Activated T-helper 1 cell treated with anti-CD3 and anti-CD28 coated beads, Interleukin-2, amount 50 U/mL, for 16 hours (primary cell): ENCODE measurements around the gene CCDC86.
"Not testable (repeated sequence)": the region's sequence is repeated elsewhere in the genome, so short reads cannot be mapped to it uniquely, and the experiment has no call there.

Source experiments
- DNase-seq, 2 donors: peaks; one replicate each; pipeline ENCODE4 v3.0.0-alpha.2; 2020; ENCODE audit warnings: low read depth in 1 of 2, low spot score in 1 of 2

CCDC86 gene

GRCh38 chr11:60841797-60842667 lies at the start of gene CCDC86:
Gene CCDC86 (plus strand): TSS chr11:60842113. CDS start chr11:60842125, 12 bp downstream.
- peak; percentile 99 for DNase-seq

DNA sequence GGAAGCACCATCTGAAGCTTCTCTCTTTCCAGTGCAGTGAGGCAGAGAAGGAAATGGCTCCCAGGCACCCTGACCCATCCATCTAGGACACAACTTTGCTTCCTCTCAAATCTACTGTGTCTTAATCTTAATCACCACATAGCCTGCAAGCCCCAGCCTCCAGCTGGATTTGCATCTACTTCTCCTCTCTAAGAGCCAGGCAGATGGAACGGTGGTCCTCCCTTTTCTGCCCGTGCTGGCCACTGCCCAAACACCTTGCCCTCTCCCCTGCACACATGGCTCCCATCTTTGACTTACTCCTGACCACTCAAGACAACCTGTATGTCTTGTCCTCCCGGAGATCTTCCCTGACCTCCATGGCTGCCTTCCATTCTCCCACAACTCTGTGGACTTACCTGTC lies 49.4 kb upstream of the CCDC86 start:
- no peak for DNase-seq

DNA sequence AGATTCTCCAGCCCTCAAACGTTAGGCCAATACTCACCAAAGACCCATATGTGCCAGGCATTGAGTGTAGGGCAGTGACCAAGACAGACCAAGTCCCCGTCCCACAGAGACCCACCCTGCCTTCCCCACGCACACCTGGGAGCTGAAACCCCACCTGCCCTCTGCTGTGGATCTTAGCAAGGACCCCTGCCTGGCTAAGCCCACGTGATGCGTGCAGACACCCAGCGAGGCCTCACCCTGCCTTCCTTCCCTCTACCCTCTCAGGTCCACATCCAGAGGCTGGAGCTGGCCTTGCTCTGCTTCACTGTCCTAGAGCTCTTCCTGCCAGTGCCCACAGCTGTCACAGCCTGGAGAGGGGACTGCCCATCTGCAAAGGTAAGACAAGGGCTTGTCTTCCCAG lies 46.6 kb upstream of the CCDC86 start:
- DNase-seq = no peak

GRCh38 chr11:60797846-60798630 lies 43.9 kb upstream of the CCDC86 start:
- DNase-seq = no peak

DNA sequence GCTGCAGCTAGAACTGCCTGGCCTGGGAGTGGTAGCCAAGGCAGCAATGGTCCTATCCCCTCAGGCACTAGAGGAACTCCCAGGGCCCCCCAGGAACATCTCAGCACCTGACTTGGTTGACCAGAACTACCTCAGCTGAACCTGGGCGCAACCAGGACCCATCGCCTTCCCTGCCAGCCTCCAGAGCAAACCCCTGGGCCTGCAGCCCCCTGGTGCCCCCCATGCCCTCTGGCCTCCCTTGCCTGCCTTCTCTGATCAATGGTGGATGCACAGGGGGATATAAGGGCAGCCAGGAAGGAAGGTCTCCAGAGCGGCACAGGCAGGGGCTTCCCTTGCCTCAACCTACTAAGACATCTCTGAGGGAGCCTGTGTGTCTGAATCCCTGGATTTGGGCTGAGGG lies 43.3 kb upstream of the CCDC86 start:
- DNase-seq = no peak

- no peak for DNase-seq
Measured at GRCh38 chr11:60801194-60801593, 40.7 kb upstream of the CCDC86 start.

GRCh38 chr11:60803273-60803936 lies 38.5 kb upstream of the CCDC86 start:
- DNase-seq = no peak

GRCh38 chr11:60809249-60809648 lies 32.7 kb upstream of the CCDC86 start:
- DNase-seq = no peak

GRCh38 chr11:60809691-60810090 lies 32.2 kb upstream of the CCDC86 start:
- DNase-seq = no peak

- DNase-seq = no peak
Measured at GRCh38 chr11:60810151-60810550, 31.8 kb upstream of the CCDC86 start.

- no peak for DNase-seq
Measured at GRCh38 chr11:60810569-60810968, 31.3 kb upstream of the CCDC86 start.

- no peak for DNase-seq
Measured at GRCh38 chr11:60813324-60813723, 28.6 kb upstream of the CCDC86 start.

DNA sequence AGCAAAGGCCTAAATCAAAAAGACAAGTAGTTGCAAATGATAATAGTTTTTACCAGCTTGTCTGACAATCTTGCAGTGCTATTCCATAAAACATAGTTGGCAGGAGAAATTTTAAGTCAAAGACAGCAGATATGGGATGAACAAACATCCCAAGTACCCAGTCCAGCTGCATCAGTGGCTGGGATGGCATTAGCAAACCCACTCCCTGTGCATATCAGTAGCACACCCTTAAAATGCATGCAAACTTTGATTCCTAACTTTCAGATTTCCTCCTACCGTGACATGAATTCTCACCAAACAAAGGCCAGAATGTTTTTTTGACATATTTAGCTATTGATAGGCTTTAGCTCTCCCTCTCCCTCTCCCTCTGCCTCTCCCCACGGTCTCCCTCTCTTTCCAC lies 27.8 kb upstream of the CCDC86 start:
- no peak for DNase-seq

GRCh38 chr11:60816590-60817157 lies 25.2 kb upstream of the CCDC86 start:
- no peak for DNase-seq

- no peak for DNase-seq
Measured at GRCh38 chr11:60818057-60818456, 23.9 kb upstream of the CCDC86 start.

- DNase-seq = no peak
Measured at GRCh38 chr11:60821827-60822599, 19.9 kb upstream of the CCDC86 start.

- DNase-seq = not testable (repeated sequence)
Measured at GRCh38 chr11:60823745-60824306, 18.1 kb upstream of the CCDC86 start.

- no peak for DNase-seq
Measured at GRCh38 chr11:60825118-60825517, 16.8 kb upstream of the CCDC86 start.

DNA sequence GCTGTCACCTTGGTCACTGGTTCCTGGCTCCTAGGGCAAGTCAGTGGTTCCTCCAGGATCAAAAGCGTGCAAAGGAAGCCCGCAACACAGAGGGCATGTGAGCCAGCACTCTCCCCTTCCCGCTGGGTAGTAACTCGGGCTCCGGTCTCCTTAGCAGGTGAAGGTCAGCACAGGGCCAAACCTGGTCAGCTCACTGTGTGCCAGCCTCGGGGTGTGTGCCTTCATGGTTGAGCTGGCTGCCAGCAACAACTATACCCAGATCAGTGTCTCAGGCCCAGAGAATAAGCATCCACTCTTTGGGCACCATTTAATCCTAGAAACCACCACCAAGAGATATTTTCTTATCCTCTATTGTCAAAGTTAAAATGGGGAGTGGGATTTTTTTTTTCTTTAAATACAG lies 16.1 kb upstream of the CCDC86 start:
- DNase-seq = no peak

GRCh38 chr11:60830478-60831142 lies 11.3 kb upstream of the CCDC86 start:
- DNase-seq = no peak
